Fibroblast of skin of left quadriceps (primary cell): Measurements from ENCODE around the gene ESR2.
A peak's percentile ranks its signal among the peaks of the same experiment; 100 is the strongest.
"Not testable (repeated sequence)": the region's sequence is repeated elsewhere in the genome, so short reads cannot be mapped to it uniquely, and the experiment has no call there.

ENCODE experiments used
- DNase-seq, 2 experiments: peaks; one replicate each; pipeline ENCODE4 v3.0.0-alpha.2; 2013; ENCODE audit warnings: low read depth in 2 of 2

The ESR2 gene

GRCh38 chr14:64198486-64198885 is 95.7 kb downstream of the ESR2 start:
- DNase-seq, result no peak

DNA sequence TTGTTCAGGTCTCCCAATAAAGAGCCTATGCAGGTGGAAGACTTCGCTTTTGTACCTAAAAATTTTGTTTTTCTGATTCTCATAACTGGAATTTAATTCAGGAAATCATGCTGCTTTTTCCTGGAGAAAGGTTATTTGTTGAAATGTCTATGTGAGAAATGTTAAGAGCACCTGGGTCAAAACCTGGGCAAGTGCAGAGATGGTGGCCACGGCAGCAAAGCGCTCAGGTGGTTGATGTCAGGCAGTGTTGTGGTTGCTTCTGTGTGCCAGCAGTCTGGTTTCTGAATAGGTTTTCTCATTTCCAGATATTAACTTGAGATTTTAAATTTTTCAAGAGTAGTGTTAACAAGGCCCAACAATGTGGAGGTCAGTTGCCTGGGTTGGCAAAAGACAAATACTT is 96.2 kb downstream of the ESR2 start:
- DNase-seq, result no peak

DNA sequence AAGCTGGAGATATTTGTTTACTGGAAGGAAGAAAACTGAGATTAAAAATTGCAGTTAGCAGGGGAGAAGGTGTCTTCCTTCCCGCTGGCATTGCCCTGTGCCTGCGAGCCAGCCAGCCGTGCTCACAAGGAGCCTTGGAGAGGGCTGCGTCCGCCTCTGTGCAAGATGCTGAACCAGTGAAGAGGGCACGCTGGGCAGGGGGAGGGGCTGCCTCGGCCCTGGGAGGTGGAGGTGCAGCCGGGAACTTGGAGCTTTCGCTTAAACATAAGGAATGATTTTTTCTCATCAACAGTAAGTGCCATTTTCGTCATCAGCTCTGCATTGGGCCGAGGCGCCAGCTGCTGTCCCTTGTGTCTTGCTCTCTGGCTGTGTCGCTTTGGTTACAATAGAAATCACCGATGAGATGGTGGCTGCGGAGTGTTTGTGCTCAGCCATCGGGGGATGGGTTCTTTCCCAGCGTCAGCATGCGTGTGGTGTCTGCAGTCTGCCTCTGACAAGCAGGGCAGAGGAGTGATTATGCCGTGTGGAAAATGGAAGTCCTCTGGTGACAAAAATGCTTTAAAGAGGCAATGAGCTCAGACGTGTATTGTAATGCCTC is 97.3 kb downstream of the ESR2 start:
- no peak for DNase-seq

- no peak for DNase-seq
Measured at GRCh38 chr14:64196056-64196455, 98.1 kb downstream of the ESR2 start.

GRCh38 chr14:64195199-64195598 is 99.0 kb downstream of the ESR2 start:
- DNase-seq, result no peak

DNA sequence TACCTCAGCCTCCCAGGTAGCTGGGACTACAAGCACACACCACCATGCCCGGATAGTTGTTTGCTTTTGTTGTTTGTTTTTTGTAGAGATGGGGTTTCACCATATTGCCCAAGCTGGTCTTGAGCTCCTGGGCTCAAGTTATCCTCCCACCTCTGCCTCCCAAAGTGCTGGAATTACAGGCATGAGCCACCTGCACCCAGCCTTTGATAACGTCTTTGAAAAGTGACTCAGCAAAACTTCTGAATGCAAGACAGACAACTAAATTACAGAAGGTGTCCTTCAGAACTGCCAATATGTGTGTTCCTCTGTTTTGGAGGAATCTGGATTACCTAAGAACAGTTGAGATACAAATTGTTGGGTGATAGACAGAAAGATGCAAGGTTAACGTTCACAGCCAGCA is 99.8 kb downstream of the ESR2 start:
- DNase-seq, result no peak

GRCh38 chr14:64193821-64194220 is 100.3 kb downstream of the ESR2 start:
- no peak for DNase-seq

GRCh38 chr14:64191756-64192155 is 102.4 kb downstream of the ESR2 start:
- DNase-seq, result peak; percentile 55 to 57

GRCh38 chr14:64190974-64191502 is 103.1 kb downstream of the ESR2 start:
- DNase-seq, result no peak

- DNase-seq, result no peak
Measured at GRCh38 chr14:64187331-64187730, 106.8 kb downstream of the ESR2 start.

DNA sequence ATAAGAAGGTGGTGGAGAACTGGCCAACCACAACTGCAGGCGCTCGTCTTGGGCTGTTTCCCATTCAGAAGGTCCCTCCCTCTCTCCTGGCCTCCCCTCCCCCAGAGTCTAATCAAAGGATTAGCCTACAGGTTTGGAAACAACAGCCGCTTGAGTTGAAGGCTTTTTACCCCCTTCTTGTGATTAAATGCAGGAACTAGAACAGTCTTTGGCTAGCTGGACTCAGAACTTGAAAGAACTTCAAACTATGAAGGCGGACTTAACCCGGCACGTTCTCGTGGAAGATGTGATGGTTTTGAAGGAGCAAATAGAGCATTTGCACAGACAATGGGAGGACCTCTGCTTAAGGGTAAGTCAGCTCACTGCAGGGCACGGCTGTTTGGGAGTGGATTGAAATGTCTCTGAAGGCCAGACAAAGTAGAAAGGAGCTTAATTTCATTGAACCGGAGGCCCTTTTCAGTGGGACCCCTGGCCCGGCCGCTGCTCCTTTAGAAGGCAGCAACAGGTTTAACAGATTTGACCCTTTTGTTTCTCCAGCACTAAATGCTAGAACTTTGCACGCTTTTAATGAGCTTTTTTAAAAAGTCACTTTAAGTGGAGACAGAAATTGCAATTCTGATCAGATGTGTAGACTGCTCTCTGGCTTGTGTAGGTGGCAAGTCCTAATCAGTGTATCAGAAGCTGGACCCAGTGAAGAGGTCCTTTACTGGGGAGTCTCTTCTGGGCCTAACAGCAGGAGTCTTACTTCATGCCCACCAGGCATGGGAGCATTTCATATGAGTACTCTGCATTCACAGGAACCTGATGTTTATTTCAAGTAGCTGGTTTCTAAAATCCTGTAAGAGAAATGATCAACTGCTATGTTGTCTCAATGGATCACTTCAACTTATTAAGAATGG is 107.7 kb downstream of the ESR2 start:
- DNase-seq, result no peak

DNA sequence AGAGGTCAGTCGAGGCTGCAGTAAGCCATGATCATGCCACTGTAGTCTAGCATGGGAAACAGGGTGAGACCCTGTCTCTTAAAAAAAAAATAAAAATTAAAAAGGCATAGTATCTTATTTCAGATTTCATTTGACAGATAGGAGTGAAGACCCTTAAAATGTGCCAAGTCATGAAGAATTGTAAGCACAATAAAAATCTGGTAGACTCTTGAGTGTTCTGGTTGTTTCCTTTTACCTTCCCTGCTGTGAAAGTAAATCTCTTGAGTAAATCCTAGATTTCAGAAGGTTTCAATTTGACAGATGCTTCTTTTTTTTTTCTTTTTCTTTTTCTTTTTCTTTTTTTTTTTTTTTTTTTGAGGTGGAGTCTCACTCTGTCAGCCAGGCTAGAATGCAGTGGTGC is 109.0 kb downstream of the ESR2 start:
- DNase-seq, result no peak

- DNase-seq, result no peak
Measured at GRCh38 chr14:64184103-64184729, 110.0 kb downstream of the ESR2 start.

DNA sequence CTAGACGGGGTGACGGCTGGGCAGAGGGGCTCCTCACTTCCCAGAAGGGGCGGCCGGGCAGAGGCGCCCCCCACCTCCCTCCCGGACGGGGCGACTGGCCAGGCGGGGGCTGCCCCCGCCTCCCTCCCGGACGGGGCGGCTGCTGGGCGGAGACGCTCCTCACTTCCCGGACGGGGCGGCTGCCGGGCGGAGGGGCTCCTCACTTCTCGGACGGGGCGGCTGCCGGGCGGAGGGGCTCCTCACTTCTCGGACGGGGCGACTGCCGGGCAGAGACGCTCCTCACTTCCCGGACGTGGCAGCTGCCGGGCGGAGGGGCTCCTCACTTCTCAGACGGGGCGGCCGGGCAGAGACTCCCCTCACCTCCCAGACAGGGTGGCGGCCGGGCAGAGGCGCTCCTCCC is 111.3 kb downstream of the ESR2 start:
- DNase-seq, result not testable (repeated sequence)

DNA sequence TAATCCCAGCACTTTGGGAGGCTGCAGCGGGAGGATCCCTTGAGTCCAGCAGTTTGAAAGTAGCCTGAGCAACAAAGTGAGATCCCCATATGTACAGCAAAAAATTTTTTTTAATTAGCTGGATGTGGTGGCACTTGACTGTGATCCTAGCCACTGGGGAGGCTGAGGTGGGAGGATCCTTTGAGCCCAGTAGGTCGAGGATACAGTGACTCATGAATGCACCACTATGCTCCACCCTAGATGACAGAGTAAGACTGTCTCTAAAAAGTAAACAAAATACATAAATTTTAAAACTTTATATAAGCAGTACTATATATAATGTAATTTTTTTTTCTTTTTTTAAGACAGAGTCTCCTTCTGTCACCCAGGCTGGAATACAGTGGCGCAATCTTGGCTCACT is 115.4 kb downstream of the ESR2 start:
- no peak for DNase-seq

DNA sequence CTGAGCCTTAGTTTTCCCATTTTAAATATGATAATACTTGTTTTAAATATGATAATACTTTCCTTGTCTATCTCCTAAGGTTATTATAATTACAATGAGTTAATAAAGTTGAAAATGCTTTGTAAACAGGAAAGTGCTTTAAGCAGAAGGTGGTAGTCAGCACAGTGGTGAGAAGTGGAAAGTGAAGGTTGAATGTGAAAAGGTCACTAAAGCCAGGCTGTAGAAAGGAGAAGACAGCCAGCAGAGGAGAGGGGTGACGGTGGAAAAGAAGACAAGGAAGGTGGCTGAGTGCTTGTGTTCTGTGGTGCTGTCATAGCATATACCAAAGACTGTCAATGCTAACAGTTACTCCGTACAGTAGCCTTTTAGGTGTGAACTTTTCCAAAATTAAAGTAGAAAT is 117.8 kb downstream of the ESR2 start:
- no peak for DNase-seq

GRCh38 chr14:64174922-64175782 is 119.0 kb downstream of the ESR2 start:
- no peak for DNase-seq

DNA sequence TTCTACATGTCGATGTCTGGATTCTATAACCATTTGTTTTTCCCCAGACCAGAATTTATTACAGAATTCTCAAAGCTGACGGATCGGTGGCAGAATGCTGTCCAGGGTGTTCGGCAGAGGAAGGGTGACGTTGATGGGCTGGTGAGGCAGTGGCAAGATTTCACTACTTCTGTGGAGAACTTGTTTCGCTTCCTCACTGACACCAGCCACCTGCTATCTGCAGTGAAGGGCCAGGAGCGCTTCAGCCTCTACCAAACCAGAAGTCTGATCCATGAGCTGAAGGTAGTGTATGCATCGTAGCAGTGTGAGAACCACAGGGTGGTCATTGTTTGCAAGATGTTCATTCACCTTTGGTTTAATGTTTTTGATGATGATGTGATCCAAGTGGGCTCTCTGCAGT is 124.0 kb downstream of the ESR2 start:
- no peak for DNase-seq

- DNase-seq, result no peak
Measured at GRCh38 chr14:64159588-64159987, 134.6 kb downstream of the ESR2 start.

- DNase-seq, result no peak
Measured at GRCh38 chr14:64158608-64159007, 135.6 kb downstream of the ESR2 start.

DNA sequence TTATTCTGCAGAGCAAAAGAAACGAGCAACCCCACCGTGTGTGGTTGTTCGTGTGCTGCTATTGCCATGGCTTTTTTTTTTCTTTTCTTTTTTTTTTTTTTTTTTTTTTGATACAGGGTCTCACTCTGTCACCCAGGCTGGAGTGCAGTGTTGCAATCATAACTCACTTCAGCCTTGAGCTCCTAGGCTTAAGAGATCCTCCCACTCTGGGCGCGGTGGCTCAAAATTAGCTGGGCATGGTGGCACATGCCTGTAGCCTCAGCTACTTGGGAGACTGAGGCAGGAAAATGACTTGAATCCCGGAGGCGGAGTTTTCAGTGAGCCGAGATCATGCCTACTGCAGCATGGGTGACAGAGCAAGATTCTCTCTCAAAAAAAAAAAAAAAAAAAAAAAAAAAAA is 144.2 kb downstream of the ESR2 start:
- no peak for DNase-seq
